Sciatic nerve (tissue), 2 donors: ENCODE measurements around the gene ST8SIA1. TPM values are rescaled to one million over a fixed set of nuclear protein-coding genes. Genes with fewer than 3 reads are reported as not detected.

ENCODE experiments used
- ATAC-seq: fragments of 200-7000 bp; cut with Tn5 transposase; one replicate; pipeline ENCODE4 v1.9.1; 2020; ENCODE audit warnings: mild to moderate bottlenecking, moderate library complexity
- DNase-seq: peaks from one replicate; pipeline ENCODE4 v3.0.0-alpha.2; 2020; ENCODE audit warnings: low spot score
- intact Hi-C: fragments of 100-400 bp; cut with DNase I; formaldehyde crosslinking; loops from one replicate; pipeline ENCODE4 v1.14.2; 2022
- total RNA-seq: library from RNA; stranded (reverse); fragmentation: NEBNext Ultra II Directional; extraction: Animal tissue kit (Norgen Biotek cat#: 25700); gene quantifications from one replicate; pipeline ENCODE4 v1.2.1, GENCODE V29; 2021
- donor health status: DM: no; HTN: no; CAD: no.
- donor health status: DM: no; HTN: no; CAD: no.

The ST8SIA1 gene
- total RNA-seq, 1 donor from 2014 or later: 5.5 TPM

DNA sequence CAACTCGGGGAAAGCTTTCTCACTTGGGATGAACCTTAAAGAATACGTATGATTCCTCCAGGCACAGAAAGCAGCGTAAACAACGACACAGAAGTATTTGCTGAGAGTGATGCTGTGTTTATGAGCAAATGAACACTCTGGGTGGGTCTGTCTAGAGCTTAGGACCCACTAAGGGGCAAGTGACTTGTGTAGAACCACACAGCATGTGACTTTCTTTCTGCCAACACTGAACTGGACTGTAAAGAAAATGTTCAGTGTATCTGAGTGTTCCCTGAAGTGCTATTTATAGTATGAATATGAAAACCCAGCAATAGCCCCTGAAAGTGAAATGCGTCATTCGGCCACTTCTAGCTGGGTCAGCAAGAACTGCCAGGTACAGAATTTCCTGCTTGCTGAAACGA, 78.5 kb downstream of the ST8SIA1 start:
- ATAC-seq (no peak), DNase-seq (no peak)
- intact Hi-C loops: no loop called here

- intact Hi-C loops: no loop called here
- no peak for ATAC-seq
- no peak for DNase-seq
Measured at GRCh38 chr12:22255097-22255496, 79.4 kb downstream of the ST8SIA1 start.

DNA sequence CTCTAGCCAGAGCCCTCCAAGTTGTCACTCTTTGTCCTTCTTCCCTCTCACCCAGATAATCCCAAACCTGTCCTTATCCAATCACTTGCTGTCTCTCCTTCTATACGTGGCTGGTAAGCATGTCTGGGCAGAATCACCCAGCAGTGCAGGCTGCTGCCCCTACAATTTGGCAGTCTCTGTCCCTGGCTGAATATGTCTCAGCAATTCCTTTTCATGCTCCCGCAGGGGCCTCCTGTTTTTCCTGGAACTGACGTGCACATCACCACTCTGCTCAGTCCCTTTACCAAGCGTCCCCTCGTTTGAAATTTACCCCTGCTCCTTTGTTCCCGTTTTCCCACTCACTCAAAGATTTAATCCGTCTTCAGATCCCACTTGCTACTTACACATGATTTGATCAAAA, 80.0 kb downstream of the ST8SIA1 start:
- ATAC-seq: no peak
- intact Hi-C loops: no loop called here
- DNase-seq: no peak

DNA sequence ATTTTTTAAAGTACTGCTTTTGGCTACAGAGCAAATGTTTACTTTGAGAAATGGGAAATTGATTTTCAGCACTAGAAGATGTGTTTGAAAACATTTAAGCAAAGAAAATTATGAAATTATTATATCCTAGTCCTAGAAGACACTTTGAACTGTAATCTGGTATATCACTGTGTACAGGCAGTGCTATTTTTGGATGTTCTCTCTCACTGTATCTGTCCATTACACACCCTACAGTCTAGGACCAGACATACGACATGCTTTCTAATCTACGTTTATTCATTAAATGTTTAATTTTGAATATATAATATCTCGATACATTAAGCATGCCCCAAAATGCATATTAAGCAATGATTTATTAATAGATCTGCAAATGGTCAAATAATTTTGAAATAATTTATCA, 82.5 kb downstream of the ST8SIA1 start:
- intact Hi-C loops: no loop called here
- DNase-seq (no peak), ATAC-seq (no peak)

DNA sequence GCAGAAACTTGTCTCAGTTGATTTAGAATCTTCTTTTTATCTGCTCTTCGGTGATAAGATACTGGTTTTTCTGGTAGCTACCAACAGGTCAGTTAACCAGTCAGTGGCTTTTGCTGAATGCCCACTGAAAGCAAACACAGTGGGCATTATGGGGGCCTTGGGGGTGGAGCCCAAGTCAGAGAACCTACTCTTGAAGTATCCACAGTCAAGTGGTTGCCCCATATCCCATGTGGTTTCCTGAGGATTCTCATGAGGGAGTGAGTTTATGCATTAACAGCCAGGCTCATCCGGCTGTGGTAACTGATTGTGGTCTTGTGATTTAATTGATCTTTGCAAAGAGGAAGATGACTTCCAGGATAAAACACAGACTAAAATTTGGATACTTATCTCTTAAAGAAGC, 83.7 kb downstream of the ST8SIA1 start:
- ATAC-seq (no peak), DNase-seq (no peak)

GRCh38 chr12:22248571-22249115, 85.9 kb downstream of the ST8SIA1 start:
- ATAC-seq (no peak), DNase-seq (no peak)
- intact Hi-C loops: no loop called here

More for the DNA sequence above, 83.7 kb downstream of the ST8SIA1 start:
- intact Hi-C loops: no loop called here

DNA sequence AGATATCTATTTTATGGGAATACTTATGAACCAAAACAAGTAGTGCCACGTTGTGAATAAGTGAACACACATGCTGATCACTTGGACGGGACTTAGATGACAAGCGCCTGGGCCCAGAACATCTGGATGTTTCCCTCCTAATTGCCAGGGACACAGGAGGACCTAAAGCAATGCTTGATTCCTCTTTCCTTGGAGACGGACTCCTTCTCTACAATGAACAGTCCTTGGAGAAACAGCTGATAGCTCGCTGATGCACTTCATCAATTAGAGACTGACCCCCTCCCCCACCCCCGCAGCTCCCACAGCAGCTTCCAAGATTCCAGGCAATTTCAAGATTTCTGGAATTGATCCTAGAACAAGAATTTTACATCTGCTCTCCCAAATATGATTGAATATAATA, 86.4 kb downstream of the ST8SIA1 start:
- no peak for ATAC-seq
- no peak for DNase-seq
- intact Hi-C loops: no loop called here

DNA sequence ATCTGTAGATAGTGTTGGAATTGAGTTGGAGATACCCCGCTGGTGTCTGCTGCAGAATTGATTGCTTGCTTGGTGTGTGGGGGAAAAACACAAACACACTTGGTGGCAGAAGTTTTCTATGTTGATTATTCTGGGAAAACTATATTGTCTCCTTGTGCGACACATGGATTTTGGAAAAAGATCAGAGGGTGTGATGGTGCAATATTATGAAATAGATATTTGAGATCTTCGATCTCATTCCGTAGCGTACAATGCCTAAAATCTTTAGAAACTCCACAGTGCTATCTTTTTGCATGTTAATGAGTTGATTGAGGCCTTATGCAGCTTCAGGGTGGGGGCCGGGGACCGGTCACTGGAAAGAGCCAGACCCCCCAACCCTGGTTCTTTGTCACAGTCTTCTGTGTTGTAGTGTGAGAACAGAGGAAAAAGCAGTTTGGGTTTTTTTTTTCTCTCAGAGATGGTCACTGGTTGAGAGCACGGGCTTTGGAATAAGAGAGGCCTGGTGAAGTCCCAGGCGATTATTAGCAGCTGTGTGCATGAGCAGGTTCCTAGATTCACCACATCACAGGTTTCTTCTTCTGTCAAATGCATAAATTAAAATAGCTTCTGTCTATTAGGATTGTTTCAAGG, 88.2 kb downstream of the ST8SIA1 start:
- no peak for ATAC-seq
- no peak for DNase-seq
- intact Hi-C loops: no loop called here

GRCh38 chr12:22242726-22243125, 91.8 kb downstream of the ST8SIA1 start:
- intact Hi-C loops: no loop called here
- no peak for DNase-seq
- ATAC-seq: no peak

- intact Hi-C loops: no loop called here
- DNase-seq (no peak), ATAC-seq (no peak)
Measured at GRCh38 chr12:22238211-22238610, 96.3 kb downstream of the ST8SIA1 start.

DNA sequence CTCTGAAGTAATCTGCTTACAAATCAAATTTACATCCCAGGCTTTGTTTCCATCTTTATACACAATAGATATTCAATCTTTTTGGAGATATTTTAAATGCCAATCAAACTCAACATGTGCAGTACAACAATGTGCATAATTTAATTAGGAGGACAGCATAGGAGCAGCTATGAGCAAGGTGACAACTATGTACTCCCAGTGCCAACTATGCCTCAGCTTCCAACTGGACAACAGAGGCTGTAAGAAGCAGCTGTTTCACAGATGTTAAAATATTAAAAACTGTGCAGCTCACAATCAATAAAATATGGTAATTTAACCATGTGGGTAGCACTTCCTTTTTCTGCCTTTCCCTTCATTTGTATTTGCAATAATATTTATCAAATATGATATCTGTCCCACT, 99.9 kb downstream of the ST8SIA1 start:
- intact Hi-C loops: no loop called here
- no peak for ATAC-seq
- DNase-seq: no peak

GRCh38 chr12:22231836-22232235, 102.7 kb downstream of the ST8SIA1 start:
- intact Hi-C loops: no loop called here
- no peak for ATAC-seq
- no peak for DNase-seq

DNA sequence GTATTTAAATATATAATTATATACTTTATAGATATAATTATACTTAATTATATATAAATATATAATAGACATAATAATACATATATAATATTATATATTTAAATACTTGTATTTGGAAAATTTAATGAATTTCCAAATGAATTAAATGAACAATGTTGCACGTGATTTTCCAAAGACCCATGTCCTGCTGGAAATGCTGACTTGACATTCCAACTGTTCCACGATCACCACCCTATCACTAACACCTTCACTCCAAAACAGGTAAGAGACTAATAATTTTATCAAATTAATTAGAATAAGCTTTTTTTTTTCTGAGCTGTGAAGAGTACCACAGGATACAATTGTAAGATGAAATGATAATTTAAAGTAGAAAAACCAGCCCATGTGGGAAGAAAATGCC, 103.4 kb downstream of the ST8SIA1 start:
- DNase-seq: no peak
- no peak for ATAC-seq
- intact Hi-C loops: no loop called here

DNA sequence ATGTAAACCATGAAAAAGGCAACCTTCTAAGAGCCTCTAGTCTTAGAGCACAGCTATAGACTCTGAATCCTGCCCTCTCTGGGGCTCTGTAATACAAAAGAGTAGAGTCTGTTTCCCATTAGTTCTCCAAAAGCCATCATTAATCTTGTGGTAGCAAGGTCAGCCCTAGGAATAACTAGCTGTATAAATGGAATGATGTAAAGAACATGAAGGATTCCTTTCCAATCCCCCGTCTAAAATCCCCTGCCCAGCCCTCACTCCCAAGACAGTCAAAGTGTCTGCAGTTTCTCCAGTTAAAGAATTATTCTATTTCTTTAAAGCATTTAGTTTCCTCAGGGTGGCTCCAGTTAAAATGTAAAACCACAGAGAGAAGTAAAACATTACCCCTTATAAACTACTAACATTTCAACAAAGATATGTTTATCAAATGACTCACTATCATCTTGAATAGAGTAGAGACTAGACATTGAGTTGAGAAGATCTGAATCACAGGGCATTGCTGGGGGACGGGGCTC, 104.2 kb downstream of the ST8SIA1 start:
- DNase-seq: no peak
- intact Hi-C loops: no loop called here
- ATAC-seq: no peak

GRCh38 chr12:22229652-22230279, 104.7 kb downstream of the ST8SIA1 start:
- DNase-seq (no peak), ATAC-seq (no peak)
- intact Hi-C loops: no loop called here

DNA sequence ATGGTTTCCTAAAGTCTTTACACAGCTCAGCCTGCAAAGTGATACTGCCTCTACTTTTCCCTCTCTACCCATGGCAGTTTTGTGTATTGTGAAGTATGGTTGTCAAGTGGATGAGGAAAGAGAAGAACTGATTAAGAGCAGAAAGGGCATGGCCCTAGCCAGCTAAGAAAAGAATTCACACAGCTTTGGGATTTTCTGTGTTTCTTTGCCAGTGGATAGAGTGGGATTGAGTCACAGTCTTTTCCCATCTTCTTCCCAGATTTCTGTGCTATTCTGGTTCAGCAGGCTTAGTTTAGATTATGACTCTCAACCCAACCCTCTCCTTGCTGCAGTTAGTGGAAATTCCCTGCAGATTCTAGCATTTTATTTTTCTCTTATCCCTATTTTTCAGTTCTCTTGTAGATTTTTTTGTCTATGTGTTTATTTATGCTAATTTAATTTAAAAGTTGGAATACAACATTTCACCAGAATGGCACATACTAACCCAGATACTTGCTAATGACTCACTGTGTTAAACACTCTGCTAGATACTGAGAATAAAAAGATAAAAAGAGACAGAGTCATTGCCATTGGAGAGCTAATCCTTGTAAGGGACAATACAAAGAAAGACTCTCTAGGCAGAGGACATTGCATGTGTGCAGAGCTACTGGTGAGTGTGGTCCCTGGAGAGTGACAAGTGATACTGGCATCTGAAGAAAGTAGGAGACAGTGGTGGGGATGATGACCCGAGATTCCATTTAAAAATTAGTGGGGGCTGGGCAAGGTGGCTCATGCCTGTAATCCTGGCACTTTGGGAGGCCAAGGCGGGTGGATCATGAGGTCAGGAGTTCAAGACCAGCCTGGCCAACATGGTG, 106.3 kb downstream of the ST8SIA1 start:
- ATAC-seq (no peak), DNase-seq (no peak)
- intact Hi-C loops: no loop called here

GRCh38 chr12:22223356-22223755, 111.2 kb downstream of the ST8SIA1 start:
- ATAC-seq: no peak
- intact Hi-C loops: no loop called here
- DNase-seq: no peak

- intact Hi-C loops: no loop called here
- ATAC-seq: no peak
- no peak for DNase-seq
Measured at GRCh38 chr12:22217556-22217955, 117.0 kb downstream of the ST8SIA1 start.

- ATAC-seq (no peak), DNase-seq (no peak)
- intact Hi-C loops: no loop called here
Measured at GRCh38 chr12:22215467-22216253, 118.8 kb downstream of the ST8SIA1 start.
